ENCODE measurements around the gene TTC9C.

DNA sequence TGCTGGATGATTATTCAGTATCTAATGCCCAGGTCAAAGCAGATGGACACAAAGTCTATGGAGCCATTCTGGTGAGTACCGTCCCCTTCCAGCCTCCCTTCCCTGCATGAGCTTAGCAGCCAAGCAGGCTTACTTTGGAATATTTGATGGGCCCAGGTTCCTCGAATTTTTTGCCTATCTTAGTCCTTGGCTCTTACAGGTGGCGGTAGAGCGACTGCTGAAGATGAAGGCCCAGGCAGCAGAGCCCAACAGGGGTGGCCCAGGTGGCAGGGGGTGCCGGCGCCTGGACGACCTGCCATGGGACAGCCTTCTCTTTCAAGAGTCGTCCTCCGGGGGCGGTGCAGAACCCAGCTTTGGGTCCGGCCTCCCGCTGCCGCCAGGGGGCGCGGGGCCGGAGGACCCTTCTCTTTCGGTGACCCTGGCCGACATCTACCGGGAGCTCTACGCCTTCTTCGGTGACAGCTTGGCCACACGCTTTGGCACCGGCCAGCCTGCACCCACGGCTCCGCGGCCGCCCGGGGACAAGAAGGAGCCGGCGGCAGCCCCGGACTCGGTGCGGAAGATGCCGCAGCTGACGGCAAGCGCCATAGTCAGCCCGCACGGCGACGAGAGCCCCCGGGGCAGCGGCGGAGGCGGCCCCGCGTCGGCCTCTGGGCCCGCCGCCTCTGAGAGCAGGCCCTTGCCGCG is 58.2 kb downstream of the TTC9C start:
- TF ChIP-seq, protein P1, sequence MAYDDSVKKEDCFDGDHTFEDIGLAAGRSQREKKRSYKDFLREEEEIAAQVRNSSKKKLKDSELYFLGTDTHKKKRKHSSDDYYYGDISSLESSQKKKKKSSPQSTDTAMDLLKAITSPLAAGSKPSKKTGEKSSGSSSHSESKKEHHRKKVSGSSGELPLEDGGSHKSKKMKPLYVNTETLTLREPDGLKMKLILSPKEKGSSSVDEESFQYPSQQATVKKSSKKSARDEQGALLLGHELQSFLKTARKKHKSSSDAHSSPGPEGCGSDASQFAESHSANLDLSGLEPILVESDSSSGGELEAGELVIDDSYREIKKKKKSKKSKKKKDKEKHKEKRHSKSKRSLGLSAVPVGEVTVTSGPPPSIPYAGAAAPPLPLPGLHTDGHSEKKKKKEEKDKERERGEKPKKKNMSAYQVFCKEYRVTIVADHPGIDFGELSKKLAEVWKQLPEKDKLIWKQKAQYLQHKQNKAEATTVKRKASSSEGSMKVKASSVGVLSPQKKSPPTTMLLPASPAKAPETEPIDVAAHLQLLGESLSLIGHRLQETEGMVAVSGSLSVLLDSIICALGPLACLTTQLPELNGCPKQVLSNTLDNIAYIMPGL (CRISPR knock-in tag; IDR thresholded peaks at IDR 0.05; ENCODE audit: borderline replicate concordance in 1 of 2, low read depth in 1 of 2), result peak; percentile 78 to 93
- TF ChIP-seq NR3C1 (CRISPR knock-in tag; IDR thresholded peaks at IDR 0.05), result no peak
- TF ChIP-seq ZNF296 (CRISPR knock-in tag; conservative IDR thresholded peaks at IDR 0.05), result no peak
- TF ChIP-seq ZSCAN29 (CRISPR knock-in tag; conservative IDR thresholded peaks at IDR 0.05), result no peak
- no peak for TF ChIP-seq ZNF629 (CRISPR knock-in tag; conservative IDR thresholded peaks at IDR 0.05)
- no peak for TF ChIP-seq MAFF (IDR thresholded peaks at IDR 0.05; ENCODE audit: low read depth, low read length)
- TF ChIP-seq, protein P2, sequence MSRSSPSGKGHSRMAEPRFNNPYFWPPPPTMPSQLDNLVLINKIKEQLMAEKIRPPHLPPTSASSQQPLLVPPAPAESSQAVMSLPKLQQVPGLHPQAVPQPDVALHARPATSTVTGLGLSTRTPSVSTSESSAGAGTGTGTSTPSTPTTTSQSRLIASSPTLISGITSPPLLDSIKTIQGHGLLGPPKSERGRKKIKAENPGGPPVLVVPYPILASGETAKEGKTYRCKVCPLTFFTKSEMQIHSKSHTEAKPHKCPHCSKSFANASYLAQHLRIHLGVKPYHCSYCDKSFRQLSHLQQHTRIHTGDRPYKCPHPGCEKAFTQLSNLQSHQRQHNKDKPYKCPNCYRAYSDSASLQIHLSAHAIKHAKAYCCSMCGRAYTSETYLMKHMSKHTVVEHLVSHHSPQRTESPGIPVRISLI (CRISPR knock-in tag; IDR thresholded peaks at IDR 0.05; ENCODE audit: borderline replicate concordance), result no peak
- no peak for TF ChIP-seq SP2 (CRISPR knock-in tag; IDR thresholded peaks at IDR 0.05)
- TF ChIP-seq, protein P3, sequence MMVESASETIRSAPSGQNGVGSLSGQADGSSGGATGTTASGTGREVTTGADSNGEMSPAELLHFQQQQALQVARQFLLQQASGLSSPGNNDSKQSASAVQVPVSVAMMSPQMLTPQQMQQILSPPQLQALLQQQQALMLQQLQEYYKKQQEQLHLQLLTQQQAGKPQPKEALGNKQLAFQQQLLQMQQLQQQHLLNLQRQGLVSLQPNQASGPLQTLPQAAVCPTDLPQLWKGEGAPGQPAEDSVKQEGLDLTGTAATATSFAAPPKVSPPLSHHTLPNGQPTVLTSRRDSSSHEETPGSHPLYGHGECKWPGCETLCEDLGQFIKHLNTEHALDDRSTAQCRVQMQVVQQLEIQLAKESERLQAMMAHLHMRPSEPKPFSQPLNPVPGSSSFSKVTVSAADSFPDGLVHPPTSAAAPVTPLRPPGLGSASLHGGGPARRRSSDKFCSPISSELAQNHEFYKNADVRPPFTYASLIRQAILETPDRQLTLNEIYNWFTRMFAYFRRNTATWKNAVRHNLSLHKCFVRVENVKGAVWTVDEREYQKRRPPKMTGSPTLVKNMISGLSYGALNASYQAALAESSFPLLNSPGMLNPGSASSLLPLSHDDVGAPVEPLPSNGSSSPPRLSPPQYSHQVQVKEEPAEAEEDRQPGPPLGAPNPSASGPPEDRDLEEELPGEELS (CRISPR knock-in tag; IDR thresholded peaks at IDR 0.05), result peak; percentile 30; the same call in 1 of the 2 replicates
